ENCODE data around the gene COL4A3.

Gene COL4A3

DNA sequence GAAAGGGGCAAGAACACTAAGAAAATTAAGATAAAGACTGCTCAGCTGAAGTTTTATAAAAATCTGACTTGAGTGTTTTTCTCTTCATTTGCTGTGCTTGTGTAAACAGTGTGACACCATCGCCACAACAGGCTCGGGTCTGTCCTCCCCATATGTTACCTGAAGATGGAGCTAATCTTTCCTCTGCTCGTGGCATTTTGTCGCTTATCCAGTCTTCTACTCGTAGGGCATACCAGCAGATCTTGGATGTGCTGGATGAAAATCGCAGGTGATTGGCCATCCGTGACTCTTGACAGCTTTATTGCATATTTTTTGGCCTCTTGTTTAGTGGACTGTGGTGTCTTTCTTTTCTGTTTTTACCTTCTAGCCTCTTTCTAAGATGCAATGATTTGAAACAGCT, 182.7 kb downstream of the COL4A3 start:
- no peaks in the 10 kb centered on the region; the same call in 1 of the 2 replicates for H3K36me3 ChIP-seq (ENCODE audit: control insufficient read depth, insufficient read depth, low read length)
- H3K4me3 ChIP-seq (replicated peaks; ENCODE audit: low read depth, low read length) = no peak overlapping the region
- no peaks in the 10 kb centered on the region for H3K27me3 ChIP-seq (replicated peaks; ENCODE audit: control insufficient read depth, insufficient read depth, low read length)
- TF ChIP-seq, protein P1, sequence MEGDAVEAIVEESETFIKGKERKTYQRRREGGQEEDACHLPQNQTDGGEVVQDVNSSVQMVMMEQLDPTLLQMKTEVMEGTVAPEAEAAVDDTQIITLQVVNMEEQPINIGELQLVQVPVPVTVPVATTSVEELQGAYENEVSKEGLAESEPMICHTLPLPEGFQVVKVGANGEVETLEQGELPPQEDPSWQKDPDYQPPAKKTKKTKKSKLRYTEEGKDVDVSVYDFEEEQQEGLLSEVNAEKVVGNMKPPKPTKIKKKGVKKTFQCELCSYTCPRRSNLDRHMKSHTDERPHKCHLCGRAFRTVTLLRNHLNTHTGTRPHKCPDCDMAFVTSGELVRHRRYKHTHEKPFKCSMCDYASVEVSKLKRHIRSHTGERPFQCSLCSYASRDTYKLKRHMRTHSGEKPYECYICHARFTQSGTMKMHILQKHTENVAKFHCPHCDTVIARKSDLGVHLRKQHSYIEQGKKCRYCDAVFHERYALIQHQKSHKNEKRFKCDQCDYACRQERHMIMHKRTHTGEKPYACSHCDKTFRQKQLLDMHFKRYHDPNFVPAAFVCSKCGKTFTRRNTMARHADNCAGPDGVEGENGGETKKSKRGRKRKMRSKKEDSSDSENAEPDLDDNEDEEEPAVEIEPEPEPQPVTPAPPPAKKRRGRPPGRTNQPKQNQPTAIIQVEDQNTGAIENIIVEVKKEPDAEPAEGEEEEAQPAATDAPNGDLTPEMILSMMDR (IDR thresholded peaks at IDR 0.05; ENCODE audit: insufficient read depth, low read length, poor library complexity, severe bottlenecking) = no peak
- no peak for DNase-seq (ENCODE audit: extremely low read depth, insufficient read length)

DNA sequence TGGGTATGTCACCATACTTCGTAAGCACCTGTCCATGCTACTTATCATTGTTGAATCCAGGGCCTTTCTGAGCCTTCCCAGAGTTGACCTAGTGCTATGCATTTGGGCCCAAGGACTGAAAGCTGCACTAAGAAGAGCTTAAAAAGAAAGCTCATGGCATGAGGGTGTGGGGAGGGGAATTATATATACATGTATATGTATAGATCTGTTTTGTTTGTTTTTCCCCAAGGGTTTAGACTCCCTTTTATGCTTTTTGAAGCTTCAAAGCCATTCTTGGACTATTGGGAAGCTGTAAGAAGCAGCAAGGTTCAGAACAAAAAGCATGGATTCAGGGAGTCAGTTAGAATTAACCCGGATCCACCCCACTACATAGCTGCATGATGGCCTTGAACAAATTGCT, 183.9 kb downstream of the COL4A3 start:
- Histone ChIP-seq H3K36me3 (ENCODE audit: control insufficient read depth, insufficient read depth, low read length) (no peaks in the 10 kb centered on the region; the same call in 1 of the 2 replicates), H3K27me3 (replicated peaks; ENCODE audit: control insufficient read depth, insufficient read depth, low read length) (no peaks in the 10 kb centered on the region), H3K4me3 (replicated peaks; ENCODE audit: low read depth, low read length) (no peak overlapping the region)
- TF ChIP-seq, protein P1 (IDR thresholded peaks at IDR 0.05; ENCODE audit: insufficient read depth, low read length, poor library complexity, severe bottlenecking) = no peak
- no peak for DNase-seq (ENCODE audit: extremely low read depth, insufficient read length)

DNA sequence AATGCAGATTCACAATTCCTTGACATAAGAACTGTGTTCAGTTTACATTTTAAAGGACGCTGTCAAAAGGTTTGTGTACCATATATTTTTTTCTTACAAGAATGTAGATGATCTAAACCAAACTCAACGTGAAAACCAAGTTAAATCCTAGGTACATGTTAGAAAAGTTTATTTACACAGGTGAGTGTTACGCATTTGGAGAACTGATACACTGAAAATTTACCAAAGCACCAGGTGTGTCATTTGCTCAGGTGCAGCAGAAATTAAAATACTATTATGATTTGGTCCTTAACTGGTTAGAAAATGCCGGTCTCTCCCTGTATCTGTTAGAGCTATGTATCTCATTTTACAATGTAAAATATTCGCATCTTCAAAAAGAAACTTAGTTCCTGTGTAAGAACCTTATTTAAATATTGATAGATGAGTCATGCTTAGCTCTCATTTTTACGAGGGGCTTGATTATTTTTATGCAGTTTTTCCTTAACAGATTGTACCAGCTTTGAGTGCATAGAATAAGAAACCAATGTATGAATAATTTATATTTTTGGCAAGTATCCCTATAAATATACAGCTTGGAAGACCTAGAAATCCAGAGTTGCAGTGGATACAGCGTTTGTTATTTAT, 185.7 kb downstream of the COL4A3 start:
- H3K36me3 ChIP-seq (ENCODE audit: control insufficient read depth, insufficient read depth, low read length) = no peaks in the 10 kb centered on the region; the same call in 1 of the 2 replicates
- no peak overlapping the region for H3K4me3 ChIP-seq (replicated peaks; ENCODE audit: low read depth, low read length)
- TF ChIP-seq, protein P1 (IDR thresholded peaks at IDR 0.05; ENCODE audit: insufficient read depth, low read length, poor library complexity, severe bottlenecking) = no peak
- no peak for DNase-seq (ENCODE audit: extremely low read depth, insufficient read length)
- no peaks in the 10 kb centered on the region for H3K27me3 ChIP-seq (replicated peaks; ENCODE audit: control insufficient read depth, insufficient read depth, low read length)

DNA sequence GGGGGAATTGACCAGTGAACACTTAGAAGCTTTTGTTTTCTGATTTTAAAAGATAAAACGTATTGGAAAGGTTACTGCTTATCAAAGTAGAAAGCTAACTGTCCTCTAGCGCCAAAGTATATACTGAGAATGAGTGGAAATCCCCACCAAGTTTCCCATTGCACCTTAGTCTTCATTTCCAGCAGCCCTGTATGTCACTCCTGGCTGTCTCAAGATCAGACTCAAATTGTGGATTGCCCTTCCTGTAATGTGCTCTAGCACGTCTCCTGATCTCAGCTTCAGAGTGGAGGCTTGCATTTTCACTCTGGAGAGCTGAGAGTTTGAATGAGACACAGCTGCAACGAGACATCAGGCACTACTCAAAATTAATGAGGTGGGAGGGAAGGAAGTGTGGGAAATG, 187.2 kb downstream of the COL4A3 start:
- TF ChIP-seq, protein P1 (IDR thresholded peaks at IDR 0.05; ENCODE audit: insufficient read depth, low read length, poor library complexity, severe bottlenecking) = no peak
- peak; percentile 18 for DNase-seq (ENCODE audit: extremely low read depth, insufficient read length)
- no peak overlapping the region; the same call in 1 of the 2 replicates for H3K4me3 ChIP-seq (replicated peaks; ENCODE audit: low read depth, low read length)
- peaks cover 3% of the 10 kb centered on the region for H3K36me3 ChIP-seq (ENCODE audit: control insufficient read depth, insufficient read depth, low read length)
- no peaks in the 10 kb centered on the region for H3K27me3 ChIP-seq (replicated peaks; ENCODE audit: control insufficient read depth, insufficient read depth, low read length)

DNA sequence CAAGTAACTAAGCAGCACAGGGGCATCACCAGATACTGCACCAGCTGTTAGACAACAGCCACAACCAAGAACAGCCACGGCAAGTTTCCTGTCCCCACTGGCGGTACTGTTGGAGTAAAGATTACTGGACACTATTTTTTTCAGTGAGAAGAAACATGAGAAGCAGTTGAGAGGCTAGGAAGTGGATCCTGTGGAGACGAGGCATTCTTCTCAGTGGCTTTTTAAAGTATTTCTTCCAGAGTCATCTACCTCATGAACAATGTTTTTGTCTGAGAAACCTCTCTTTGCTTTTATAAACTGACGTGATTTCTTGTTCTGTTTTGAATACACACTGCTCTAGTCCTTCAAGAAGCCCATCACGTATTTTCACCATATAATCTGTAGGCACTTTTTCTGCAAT, 195.9 kb downstream of the COL4A3 start:
- Histone ChIP-seq H3K4me3 (replicated peaks; ENCODE audit: low read depth, low read length) (no peak overlapping the region), H3K27me3 (replicated peaks; ENCODE audit: control insufficient read depth, insufficient read depth, low read length) (no peaks in the 10 kb centered on the region), H3K36me3 (ENCODE audit: control insufficient read depth, insufficient read depth, low read length) (peaks cover 5% of the 10 kb centered on the region)
- DNase-seq (ENCODE audit: extremely low read depth, insufficient read length) = no peak
- TF ChIP-seq, protein P1 (IDR thresholded peaks at IDR 0.05; ENCODE audit: insufficient read depth, low read length, poor library complexity, severe bottlenecking) = no peak

DNA sequence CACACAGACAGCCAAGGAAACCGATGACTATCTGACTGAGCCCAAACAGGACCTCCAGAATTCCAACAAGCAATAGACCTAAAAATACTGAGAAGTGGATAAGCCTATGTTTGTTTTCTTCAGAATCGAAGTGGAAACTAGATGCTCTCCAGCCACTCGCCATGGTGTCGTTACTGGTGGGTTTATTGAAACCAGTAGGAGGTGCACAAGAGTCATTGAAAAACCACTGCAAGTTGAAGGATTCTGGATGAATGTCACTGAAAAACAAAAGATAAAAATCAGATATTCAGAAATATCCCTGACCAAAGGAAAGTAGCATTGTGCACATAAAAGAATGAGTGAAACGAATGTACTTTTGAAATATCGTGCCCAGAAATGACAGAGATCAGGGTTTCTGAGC, 199.3 kb downstream of the COL4A3 start:
- DNase-seq (ENCODE audit: extremely low read depth, insufficient read length) = no peak
- H3K27me3 ChIP-seq (replicated peaks; ENCODE audit: control insufficient read depth, insufficient read depth, low read length) = no peaks in the 10 kb centered on the region
- TF ChIP-seq, protein P1 (IDR thresholded peaks at IDR 0.05; ENCODE audit: insufficient read depth, low read length, poor library complexity, severe bottlenecking) = peak; percentile 22

More for the DNA sequence above, 199.3 kb downstream of the COL4A3 start:
- Histone ChIP-seq H3K4me3 (replicated peaks; ENCODE audit: low read depth, low read length) (no peak overlapping the region), H3K36me3 (ENCODE audit: control insufficient read depth, insufficient read depth, low read length) (peaks cover 2% of the 10 kb centered on the region; the same call in 1 of the 2 replicates)
